Stimulated activated CD8-positive, alpha-beta memory T cell treated with anti-CD3 and anti-CD28 coated beads, Interleukin-12 subunit alpha, Interleukin-12 subunit beta, amount 100 ng/mL, for 4 hours (primary cell): Measurements from ENCODE around the gene STC2.
"Not testable (repeated sequence)": the region's sequence is repeated elsewhere in the genome, so short reads cannot be mapped to it uniquely, and the experiment has no call there.

Experiments
- DNase-seq: peaks from one replicate; pipeline ENCODE4 v3.0.0-alpha.2; 2020; ENCODE audit warnings: low read depth

The STC2 gene, protein sequence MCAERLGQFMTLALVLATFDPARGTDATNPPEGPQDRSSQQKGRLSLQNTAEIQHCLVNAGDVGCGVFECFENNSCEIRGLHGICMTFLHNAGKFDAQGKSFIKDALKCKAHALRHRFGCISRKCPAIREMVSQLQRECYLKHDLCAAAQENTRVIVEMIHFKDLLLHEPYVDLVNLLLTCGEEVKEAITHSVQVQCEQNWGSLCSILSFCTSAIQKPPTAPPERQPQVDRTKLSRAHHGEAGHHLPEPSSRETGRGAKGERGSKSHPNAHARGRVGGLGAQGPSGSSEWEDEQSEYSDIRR

DNA sequence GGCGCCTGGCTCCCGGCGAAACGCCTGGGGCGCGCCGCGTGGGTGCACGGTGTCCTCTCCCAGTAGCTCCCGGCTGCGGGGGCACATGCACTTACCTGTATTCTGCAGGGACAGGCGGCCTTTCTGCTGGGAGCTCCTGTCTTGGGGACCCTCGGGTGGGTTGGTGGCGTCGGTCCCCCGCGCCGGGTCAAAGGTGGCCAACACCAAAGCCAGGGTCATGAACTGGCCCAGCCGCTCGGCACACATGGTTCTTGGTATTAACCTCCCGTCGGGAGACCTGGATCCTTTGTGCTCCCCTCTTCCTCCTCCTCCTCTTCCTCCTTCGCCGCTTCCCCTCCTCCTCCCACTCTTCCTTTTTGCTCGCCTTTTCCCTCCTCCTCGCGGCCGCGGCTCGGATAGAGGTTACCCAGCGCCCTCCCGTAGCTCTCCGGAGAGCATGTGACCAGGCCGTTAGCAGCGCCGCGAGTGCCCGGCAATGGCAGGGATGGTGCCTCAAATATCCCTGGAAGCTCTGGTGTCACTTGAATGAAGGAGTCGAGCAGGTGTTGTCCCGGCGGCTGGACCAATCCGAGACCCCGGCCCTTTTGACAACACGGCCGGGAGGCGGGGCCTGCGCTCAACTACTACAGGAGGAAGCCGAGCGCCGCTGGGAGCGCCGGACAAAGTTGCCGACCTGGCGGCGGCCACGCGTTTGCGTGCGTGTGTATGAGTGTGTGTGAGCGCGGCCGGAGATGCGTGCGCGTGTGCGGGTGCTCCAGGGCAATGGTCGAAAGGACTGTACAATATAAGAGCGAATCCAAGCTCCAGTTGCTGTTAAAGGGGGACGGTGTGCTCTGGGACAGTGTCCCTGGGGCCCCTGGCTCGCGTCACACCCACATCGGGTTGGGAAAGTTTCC is at the start of gene STC2:
TSS of gene STC2 (minus strand) at position 467 of the 896 bp plus-strand sequence. CDS start at position 246, 221 bp downstream.
- DNase-seq = no peak

DNA sequence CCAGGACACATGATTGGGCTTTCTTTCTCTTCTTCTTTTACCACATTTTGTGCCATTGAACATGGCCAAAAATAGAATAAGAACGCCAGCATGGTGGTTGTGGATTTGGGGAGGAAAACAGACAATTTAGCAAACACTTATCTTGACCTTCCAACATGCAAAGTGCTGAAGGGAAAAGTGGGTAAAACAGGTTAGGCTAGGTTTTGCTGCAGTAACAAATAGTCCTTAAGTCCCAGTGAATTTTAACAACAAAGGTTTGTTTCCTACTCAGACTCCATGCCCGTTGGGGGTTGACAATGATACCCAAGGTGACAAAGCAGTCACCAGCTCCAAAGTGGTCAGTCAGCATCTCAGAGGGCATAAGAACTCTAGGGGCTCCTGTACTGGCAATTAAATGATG is 43.2 kb upstream of the STC2 start:
- no peak for DNase-seq

DNA sequence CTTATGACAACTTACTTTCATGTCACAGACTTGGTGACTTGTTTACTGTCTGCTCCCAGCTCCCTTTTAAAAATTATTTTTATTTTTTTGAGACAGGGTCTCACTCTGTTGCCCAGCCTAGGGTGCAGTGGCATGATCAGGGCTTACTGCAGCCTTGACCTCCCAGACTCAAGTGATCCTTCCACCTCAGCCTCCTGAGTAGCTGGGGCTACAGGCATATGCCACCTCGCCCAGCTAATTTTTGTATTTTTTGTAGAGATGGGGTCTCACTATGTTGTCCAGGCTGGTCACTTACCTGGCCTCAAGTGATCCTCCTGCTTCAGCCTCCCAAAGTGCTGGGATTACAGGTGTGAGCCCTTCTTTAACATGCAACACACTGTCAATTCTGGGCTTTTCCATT is 35.2 kb upstream of the STC2 start:
- not testable (repeated sequence) for DNase-seq

DNA sequence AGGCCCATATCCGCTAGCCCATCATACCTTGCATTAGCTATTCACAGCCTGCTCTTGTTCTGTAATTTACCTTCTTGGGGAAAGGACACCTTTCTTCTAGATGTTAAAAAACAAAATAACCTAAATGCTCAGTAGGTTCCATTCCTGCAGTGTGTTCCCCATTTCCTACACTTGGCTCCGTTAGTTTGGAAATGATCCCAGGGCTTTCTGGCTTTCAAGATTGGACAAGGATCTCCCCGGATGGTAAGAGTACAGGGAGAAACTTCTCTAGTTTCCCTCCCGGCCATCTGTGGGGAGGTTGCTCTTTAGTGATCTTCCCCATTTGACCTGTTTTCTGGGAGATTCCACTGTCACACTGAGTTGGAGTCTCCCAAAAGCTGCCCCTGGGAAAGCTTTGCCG is 27.3 kb upstream of the STC2 start:
- DNase-seq = no peak

DNA sequence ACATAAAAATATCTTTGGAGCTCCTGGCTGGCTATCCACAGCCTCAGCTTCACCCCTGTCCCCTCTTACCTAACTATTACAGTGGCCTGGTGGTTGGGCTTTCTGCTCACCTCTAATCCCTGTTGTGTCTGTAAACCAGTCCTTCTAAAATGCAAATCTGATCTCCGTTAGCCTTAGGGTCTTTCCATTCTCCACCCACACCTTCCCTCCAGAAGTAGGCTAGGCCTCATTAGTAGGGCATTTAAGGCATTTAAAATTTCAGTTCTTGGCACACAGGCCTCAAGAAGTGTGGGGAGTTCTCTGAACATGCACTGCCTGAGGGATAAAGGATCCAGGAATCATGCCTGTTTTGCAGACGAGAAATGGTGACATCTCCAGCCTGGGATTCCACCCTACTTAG is 26.4 kb upstream of the STC2 start:
- no peak for DNase-seq

DNA sequence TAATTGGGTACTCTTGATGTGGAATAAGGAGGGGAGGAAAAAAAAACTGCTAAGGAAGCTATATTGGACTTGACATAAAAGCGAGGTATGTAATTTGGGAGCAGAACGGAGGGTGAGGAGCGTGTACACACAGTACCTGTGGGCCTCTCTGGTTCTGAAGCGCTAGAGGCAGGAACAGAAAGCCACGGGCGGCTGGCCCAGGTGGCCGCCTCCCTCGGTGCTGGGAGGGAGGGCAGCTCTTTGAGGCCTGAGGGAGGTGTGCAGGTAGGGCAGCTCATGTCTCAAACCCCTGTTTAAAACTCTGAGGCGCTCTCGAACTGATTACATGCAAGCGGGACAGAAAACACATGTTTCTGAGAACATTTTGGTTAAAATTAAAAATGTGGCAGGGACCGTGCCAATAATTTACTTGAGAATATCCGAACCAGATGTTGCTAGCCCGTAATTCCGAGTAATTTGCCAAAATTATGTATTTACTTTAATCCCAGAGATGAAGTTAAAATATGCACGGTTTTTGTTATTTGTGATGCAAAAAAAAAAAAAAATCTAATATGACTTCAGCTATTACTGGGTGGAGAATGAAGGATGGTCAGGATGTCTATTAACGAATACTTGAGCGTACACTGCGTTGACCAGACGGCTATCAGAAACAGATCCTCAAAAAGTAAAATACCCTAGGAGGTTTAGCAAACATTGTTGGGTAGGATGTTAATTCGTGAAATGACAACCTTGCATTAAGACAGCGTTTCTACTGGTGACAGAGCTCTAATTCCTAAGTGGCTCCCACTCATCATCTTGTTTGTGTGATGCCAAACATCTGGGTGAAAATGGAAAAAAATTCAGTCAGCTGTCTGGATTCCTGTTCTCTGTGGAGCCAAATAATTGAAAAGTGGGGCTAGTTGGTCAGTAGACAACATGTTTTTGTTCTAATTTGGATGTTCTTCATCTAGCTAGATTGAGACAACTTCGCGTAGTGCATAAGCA is 24.4 kb upstream of the STC2 start:
- DNase-seq = no peak

DNA sequence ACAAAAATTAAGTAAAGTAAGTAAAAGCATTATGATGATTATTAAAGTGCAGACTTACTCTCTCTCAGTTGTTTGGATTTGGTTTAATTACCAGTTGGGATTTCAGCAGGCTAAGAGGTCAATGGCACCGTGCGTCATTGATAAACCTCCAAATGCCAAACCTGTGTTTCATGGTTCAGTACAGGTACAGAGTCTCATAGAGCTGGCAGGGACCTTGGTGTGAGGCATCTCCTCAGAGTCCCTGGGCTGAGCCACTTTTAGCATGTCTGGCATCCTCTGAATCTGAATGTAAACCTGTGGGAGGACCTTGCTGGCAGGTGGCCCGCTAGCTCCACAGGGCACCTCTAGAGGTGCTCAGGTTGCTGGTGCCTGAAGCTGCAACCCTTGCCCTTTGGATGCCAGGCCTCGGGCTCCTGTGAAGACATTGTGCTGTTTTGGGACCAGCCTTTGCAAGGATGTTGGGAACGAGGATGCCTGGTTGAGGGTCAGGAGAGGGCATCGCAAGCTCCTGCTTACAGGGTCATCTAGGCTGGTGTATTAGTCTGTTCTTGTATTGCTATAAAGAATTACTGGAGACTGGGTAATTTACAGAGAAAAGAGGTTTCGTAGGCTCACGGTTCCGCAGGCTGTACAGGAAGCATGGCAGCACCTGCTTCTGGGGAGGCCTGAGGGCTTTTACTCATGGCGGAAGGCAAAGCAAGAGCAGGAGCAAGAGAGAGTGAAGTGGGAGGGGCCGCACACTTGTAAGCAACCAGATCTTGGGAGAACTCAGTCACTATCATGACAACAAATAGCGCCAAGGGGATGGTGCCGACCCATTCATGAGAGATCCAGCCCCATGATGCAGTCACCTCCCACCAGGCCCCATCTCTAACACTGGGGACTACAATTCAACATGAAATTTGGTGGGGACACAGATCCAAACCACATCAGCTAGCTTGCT is 14.9 kb upstream of the STC2 start:
- no peak for DNase-seq

DNA sequence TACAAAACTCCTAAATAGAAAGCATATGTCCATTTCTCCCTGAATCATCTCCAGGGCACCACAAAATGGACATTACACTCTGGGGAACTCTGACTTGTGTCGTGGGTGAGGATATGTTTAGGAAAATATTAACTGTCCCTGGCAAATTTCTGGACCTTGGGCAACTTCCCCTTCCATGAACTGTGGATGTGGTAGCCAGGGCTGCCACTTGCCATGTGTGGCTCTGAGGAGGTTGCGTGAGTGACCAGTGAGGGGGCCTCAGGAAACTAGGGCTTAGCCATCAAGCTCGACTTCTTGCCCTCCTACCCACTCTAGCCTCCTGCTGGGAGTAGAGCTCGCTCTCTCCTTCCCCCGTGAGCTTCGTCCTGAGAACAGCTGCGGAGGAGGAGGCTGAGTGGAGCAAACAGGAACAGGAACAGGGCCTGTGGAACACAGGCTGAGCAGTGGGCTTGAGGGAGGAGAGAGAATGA is 13.8 kb upstream of the STC2 start:
- DNase-seq = no peak

DNA sequence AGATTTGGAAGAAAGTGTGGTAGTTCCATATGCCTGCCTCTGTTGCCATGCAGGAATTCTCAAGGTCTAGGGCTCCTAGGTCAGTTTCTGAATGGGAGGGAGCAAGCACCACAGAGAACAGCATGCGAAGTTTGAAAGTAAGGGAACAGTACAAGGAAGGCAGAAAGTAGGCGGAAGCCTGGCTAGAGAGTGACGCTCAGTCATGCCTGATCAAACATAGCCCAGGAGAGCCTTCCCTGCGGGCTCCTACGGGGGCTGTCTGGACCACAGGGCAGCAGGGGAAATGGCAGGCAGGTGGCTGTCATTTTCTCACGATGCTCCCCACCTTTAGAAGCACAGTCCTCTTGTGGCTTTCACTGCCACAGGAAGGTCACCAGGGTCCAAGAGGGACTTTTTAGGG is 12.8 kb upstream of the STC2 start:
- DNase-seq = no peak

DNA sequence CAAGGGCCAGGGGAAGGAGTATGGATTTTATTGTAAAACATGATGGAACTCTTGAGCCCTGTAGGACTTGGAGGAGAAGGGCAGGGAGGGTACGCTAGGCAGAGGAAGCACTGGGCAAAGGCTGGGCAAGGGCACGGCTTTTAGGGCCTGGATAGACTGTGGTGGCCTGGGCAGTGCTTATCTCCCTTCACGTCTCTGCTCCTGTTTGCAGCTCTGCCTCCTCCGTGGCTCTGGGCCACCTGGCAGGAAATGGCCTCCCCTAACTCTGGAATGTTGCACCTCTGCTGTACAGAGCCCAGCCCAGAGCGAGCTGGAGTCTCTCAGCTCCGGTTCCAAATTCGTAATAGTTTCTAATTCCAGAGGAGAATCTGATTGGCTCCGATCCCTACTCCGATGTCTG is 12.2 kb upstream of the STC2 start:
- DNase-seq = no peak

DNA sequence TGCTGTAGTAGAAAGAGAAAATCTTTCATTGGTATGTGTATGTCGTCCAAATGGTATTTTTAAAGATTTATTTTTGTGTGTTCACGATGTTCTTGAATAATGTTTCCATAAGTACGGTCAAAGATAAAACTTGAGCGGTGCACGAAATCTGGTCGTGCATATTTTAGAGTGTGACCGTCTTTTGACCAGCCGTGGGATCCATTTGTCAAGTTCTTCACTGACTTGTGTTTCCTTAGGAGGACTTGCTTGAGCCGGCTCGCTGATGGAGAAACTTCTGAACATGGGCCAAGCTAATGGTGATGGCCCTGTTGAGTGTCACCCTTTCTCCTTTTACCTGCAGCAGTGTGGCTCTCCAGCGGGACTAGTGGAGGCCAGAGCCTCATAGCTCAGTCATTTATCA is 11.1 kb upstream of the STC2 start:
- no peak for DNase-seq

DNA sequence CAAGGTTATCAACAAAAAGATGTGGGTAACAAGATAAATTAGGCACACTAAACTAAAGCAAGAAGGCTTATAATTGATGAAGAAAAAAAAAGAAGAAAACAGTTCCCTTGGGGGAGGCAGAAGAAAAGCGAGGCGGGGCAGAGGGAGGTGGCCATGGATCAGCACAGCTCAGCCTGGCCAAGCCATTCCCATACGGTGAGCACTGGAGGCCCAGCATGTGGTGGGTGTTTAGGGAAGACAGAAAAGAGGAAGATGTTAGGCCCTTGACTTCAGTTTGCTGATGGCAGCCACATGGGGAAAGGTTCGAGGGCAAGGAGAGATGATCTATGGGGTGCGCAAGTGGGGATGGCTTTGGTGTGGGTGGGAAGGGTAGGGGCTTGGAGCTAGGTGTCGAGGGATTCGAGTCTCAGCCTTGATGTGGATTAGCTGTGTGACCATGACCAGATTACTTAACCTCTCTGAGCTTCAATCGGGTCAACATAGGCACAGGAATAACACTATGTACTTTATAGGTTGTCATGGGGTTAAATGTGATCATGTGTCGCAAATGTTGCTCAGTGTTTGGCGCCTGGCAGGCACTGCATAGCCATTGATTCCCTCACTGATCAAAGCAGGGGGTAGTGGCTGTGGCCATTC is 10.3 kb upstream of the STC2 start:
- no peak for DNase-seq

DNA sequence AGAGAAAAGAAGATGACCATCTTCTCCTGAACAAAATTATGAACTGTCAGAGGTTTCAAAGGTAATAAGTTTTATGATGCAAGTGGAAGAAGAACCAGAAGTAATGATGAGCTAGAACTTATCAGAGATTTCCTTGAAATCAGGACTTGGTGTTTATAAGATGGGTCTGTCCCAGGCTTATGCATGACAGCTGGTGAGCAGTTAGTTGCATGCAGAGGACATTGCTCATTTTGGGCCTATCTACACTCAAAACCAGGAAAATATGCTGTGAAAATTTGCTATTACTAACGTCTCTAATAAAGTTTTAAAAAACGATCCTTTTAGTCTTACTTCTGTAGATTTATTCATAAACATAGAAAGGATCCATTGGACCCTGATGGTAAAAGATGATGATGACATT is 6.6 kb upstream of the STC2 start:
- DNase-seq = no peak

DNA sequence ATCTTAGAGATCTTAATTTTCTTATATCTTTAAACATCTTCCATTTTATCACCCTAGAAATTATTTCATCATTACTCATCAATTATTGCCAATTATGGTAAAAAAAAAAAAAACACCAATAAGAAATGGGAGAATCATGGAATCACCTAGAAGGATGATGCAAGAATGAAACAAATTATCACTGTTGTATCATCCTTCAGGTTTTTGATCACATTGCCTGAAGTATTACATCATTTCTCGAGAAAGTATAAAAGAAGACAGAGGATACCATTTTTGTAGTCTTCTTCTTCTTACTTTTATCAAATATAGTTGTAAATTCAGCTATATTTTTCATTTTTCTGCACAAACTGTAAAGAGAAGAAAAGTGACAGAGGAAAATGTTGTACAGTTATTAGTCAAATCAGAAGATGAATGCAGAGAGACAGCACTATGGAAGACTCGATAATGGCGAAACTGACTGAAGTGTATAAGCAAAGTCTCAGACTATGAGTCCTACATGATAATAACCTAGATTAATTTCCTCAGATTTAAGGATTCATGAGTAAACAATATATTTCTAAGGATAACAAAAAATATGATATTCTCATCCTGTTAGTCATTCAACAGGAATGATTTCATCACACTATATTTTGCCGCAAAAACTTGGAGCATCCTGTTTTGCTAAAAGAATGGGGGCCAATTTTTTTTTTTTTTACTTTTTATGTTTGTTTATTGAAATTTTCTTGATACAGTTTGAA is 5.9 kb upstream of the STC2 start:
- no peak for DNase-seq

DNA sequence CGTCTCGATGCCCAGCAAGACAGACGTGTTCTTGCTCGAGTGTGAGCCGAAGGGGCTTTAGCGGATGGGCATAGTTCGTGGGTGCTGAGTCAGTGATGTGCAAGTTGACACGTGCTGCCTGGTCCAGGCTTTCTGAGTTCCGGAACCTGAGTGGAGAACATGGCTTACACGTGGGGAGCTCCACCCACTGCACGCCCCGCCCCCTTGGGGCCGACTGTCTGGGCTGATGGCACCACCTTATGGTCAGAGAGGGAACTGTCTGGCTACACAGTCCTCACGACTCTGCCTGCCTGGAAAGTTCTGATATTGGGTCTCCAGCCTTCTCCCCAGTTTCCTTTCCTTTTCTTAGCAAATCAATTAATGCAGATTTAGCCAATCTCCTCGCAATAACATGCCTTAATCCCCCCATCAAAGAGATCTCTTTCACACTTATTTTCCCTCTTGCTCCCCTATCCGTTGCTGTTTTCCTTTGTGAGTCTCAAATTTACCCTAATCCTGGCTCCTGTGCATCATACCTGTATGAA is 3.8 kb upstream of the STC2 start:
- peak; percentile 33 for DNase-seq

DNA sequence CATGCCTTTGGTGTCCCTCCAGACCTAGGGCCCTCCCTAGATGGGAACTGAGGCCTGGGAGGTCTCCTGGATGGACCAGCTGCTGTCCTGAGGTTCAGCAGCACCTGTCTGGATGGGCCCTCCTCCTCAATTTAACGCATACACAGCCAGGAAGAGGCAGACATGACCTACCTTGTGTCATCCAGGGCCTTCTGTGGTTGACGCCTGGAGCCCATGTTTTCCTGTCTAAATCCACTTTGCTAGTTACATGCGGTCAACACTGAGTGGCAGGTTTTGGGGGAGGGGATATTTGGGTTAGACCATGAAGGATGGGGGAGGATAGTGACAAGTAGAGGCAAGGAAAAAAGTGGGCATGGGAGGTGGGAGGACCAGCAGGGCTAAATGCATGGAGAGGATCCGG is 3.1 kb upstream of the STC2 start:
- no peak for DNase-seq

DNA sequence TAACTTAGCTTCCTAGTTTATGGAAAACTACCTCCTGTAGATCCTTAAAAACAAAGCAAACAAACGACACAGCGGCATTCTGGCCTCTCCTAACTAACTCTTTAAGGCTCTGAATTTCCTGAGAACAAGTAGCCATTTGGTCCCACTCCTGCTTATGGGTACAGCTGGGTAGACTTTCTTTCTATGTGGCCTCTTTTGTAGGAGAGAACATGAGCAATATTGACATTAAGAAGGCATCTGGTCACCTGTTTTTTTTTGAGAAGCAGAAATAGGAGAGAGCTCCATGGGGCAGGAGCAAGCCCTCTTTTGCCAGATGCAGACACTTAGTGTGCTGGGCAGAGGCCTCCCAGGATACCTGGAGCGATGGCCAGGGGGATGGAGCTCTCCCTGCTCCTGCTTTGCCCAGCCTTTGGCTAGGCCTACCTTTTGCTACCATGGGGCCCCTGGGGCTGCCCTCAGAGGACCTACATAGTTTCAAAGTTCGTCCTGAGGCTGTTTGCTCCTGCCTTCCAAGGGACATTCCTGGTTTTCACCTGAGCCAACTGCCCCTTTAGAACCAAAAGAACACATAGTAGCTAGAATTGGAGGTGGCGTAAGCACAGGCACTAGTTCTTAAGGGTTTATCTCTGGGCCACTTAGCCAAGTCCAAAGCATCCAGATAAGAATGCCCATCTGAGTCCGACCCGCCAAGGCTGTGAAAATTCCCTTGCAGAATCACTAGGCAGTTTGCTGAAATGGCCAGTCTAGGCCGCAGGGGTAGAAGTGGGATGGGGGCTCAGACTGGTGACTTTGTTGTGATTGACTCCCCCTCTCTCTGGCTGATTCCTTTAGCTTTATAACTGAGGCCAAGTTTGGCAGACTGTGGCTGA is 2.4 kb upstream of the STC2 start:
- DNase-seq = no peak

DNA sequence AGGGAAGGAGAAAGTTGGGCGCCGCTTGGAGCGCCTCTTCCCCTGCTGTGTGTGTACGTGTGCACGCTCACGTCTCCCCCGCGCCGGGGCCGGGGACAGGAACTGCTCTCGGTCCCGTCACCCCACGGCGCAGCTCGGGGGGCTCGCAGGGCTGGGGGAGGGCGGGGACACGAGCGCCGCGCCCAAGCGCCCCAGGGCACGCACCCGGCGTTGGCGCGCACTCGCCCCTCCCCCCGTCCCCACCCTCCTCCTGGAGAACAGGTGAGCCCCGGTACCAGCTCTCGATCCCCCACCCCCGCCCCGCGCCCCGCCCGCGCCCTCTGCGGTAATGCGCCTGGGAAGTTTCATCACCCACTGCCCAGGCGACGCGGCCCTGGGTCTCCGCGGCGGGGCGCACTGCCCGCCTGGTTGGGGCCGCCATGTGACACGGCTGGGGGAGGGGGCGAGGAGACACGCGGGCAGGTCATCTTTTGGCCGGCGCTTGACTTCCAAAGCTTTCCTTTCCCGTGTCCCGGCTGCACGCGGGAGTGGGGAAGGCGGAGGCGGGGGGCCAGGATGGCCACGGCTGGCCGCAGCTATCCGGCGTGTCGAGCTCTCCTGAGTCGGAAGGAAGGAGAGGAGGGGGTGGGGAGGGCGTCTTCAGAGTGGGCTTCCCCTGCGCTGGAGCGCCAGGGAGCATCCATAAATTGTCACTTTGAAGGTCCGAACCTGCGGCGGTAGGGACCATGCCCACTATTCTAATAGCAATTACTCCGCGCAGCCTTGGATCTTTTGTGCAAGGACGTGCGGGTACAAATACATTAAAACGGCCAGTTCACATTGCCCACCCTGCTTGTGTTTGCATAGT is 1.5 kb upstream of the STC2 start:
- no peak for DNase-seq
